Ishikawa (cell line): ENCODE results near the gene MIOS.

Source experiments
- CEBPB ChIP-seq: IDR thresholded peaks from 2 replicates; pipeline ENCODE4 v1.6.1; 2012
- CREB1 ChIP-seq: IDR thresholded peaks from 2 replicates; pipeline ENCODE4 v1.6.1; 2012; ENCODE audit warnings: low read depth
- EGR1 ChIP-seq: IDR thresholded peaks from 2 replicates; pipeline ENCODE4 v1.6.1; 2012
- EP300 ChIP-seq: IDR thresholded peaks from 2 replicates; pipeline ENCODE4 v1.6.1; 2012; ENCODE audit warnings: borderline replicate concordance
- FOXM1 ChIP-seq: IDR thresholded peaks from 2 replicates; pipeline ENCODE4 v1.6.1; 2012; ENCODE audit warnings: low read depth, borderline replicate concordance
- NFIC ChIP-seq: IDR thresholded peaks from 2 replicates; pipeline ENCODE4 v1.6.1; 2012
- RAD21 ChIP-seq: IDR thresholded peaks from 2 replicates; pipeline ENCODE4 v1.6.1; 2012; ENCODE audit warnings: low read depth
- TAF1 ChIP-seq: IDR thresholded peaks from 2 replicates; pipeline ENCODE4 v1.6.1; 2012; ENCODE audit warnings: low read depth, mild to moderate bottlenecking
- TCF12 ChIP-seq: IDR thresholded peaks from 2 replicates; pipeline ENCODE4 v1.6.1; 2012; ENCODE audit warnings: low read depth
- TEAD4 ChIP-seq: IDR thresholded peaks from 2 replicates; pipeline ENCODE4 v1.6.1; 2012
- YY1 ChIP-seq: IDR thresholded peaks from 2 replicates; pipeline ENCODE4 v1.6.1; 2012; ENCODE audit warnings: low read depth
- ZBTB7A ChIP-seq: IDR thresholded peaks from 2 replicates; pipeline ENCODE4 v1.6.1; 2012; ENCODE audit warnings: low read depth
- TF ChIP-seq, protein P1 (sequence below): IDR thresholded peaks from 2 replicates; pipeline ENCODE4 v1.6.1; 2012
- TF ChIP-seq, protein P2 (sequence below): IDR thresholded peaks from 2 replicates; pipeline ENCODE4 v1.6.1; 2012; ENCODE audit warnings: low read depth, mild to moderate bottlenecking
- TF ChIP-seq, protein P3 (sequence below): IDR thresholded peaks from 2 replicates; pipeline ENCODE4 v1.6.1; 2012

The MIOS gene

DNA sequence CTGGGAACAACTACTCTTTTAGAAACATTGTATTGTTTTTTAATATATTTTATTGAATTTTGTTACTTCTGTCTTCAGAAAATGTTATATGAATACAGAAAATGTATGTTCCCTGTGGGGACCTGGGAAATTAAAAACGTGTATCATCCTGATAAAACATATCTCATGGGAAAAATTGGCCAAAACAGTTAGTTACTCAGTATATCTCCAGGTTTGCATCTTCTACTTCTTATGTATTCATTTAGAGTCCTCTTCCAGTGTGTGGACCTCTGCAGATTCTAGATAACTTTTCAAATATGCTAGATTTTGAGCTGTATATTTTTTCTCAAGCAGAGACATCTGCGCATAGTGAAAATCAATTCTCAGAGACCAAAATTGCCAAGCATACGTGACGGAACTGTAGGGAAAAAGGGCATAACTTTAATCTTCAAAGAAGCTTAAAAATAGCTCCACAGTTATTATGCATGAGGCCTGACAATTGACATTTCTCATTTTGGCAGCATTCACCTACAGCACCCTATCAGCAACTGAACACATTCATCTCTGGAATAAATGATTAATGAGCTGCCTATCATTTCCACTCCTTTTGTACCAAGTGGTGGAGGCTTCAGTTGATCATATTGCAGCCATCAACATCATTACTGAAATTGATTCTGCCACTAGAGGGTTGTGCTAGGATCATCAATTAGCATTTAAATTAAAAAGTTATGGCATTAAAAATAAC is 47.5 kb downstream of the MIOS start:
- no peak for TF ChIP-seq TAF1
- TF ChIP-seq EGR1 = no peak
- TF ChIP-seq, protein P1, sequence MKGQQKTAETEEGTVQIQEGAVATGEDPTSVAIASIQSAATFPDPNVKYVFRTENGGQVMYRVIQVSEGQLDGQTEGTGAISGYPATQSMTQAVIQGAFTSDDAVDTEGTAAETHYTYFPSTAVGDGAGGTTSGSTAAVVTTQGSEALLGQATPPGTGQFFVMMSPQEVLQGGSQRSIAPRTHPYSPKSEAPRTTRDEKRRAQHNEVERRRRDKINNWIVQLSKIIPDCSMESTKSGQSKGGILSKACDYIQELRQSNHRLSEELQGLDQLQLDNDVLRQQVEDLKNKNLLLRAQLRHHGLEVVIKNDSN = no peak
- TF ChIP-seq RAD21 = no peak
- TF ChIP-seq CEBPB = no peak
- no peak for TF ChIP-seq YY1

DNA sequence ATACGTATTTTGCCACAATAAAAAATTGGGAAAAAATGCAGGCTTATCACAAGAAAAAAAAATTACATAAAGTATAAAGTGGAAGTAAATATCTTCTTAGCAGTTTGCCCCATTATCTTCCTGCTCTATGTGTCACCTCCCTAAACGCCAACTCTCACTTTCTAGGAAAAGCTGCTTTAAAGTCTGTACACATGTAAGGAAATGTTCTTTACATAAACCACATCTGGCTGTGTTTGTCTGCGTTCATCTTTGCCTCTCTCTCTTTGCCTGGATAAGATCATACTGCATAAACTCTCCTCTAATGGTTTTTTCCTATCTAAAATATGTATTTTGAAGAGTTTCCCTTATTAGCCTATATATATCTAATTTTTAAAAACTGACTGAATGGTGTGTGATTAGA is 50.9 kb downstream of the MIOS start:
- TF ChIP-seq TEAD4 (no peak), EGR1 (no peak)
- TF ChIP-seq, protein P2, sequence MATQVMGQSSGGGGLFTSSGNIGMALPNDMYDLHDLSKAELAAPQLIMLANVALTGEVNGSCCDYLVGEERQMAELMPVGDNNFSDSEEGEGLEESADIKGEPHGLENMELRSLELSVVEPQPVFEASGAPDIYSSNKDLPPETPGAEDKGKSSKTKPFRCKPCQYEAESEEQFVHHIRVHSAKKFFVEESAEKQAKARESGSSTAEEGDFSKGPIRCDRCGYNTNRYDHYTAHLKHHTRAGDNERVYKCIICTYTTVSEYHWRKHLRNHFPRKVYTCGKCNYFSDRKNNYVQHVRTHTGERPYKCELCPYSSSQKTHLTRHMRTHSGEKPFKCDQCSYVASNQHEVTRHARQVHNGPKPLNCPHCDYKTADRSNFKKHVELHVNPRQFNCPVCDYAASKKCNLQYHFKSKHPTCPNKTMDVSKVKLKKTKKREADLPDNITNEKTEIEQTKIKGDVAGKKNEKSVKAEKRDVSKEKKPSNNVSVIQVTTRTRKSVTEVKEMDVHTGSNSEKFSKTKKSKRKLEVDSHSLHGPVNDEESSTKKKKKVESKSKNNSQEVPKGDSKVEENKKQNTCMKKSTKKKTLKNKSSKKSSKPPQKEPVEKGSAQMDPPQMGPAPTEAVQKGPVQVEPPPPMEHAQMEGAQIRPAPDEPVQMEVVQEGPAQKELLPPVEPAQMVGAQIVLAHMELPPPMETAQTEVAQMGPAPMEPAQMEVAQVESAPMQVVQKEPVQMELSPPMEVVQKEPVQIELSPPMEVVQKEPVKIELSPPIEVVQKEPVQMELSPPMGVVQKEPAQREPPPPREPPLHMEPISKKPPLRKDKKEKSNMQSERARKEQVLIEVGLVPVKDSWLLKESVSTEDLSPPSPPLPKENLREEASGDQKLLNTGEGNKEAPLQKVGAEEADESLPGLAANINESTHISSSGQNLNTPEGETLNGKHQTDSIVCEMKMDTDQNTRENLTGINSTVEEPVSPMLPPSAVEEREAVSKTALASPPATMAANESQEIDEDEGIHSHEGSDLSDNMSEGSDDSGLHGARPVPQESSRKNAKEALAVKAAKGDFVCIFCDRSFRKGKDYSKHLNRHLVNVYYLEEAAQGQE = no peak

DNA sequence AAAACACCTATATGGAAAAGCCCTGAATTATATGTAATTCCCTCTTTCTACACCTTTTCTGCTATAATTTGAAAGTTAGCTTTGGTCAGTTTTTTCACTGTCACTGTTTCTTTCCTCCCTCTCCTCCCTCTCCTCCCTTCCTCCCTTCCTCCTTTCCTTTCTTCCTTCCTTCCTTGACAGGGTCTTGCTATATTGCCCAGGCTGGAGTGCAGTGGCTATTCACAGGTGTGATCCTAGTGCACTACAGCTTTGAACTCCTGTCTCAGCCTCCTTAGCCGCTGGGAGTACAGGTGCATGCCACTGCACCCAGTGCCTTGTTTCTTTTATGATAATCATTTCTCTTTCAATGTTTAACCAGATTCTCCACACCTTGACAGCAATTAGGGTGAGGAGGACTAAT is 51.7 kb downstream of the MIOS start:
- TF ChIP-seq RAD21 (no peak), EGR1 (no peak), CREB1 (no peak), TAF1 (no peak), EP300 (no peak), FOXM1 (no peak)
- TF ChIP-seq, protein P3, sequence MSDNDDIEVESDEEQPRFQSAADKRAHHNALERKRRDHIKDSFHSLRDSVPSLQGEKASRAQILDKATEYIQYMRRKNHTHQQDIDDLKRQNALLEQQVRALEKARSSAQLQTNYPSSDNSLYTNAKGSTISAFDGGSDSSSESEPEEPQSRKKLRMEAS = no peak
- TF ChIP-seq, protein P1 = no peak

DNA sequence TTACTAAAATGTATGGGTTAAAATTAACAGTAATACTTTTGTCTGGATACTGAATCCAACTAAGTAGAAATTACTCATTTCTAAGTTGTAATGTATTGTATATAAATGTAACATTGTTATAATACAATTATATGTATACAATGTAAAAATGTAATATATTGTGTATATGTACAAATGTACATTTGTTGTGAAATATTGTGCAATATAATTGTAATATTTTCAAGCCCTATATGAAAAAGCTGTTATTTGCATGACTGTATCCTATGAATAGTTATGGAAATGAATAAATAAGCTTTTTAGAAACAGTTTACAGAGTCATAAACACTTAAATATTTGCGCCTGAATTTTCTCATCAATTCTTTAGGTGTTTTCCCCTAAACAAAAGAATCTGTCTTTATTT is 53.6 kb downstream of the MIOS start:
- no peak for TF ChIP-seq EP300
- TF ChIP-seq TCF12 = no peak

DNA sequence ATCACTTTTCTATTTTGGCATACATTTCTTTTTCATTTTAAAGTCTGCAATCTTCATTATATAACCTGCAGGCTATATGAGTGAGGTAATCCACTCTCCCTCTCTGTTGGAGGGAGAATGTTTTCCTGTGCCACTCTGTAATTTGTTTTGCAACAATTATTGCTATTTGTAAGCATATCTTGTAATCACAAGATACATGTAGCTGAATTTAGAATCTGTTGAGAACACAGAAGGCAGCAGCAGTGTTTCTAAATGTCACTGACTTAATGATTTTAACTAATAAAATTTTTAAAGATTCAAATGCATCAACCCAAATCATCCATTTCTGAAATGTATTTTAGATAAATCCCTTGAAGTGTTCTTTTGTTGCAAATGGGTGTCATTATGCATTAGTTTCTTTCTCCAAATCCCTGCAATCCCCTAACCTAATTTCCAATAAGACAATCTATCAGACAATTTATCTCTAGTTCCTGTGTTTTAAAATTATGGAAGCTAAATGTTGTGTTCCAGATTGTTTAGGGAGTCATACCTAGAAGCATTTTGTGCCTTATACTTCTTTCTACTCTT is 54.0 kb downstream of the MIOS start:
- no peak for TF ChIP-seq TAF1
- TF ChIP-seq, protein P3 = no peak

DNA sequence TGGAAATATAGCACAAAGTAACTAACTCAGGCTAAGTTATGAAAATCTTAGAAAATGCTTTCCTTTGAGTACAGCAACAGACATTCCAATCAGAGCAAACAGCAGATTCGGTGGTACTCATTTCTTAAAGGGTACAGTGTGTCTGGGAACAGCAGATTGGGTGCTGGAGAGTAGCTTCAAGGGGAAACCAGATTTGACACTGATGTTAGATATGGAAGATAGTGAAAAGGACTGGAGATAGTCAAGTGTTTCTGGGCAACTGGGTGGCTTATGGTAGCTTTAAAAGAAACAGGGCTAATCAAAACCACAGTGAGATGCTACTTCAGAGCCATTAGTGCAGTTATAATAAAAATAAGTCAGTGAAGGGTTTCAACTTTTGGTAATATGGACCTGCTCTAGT is 61.8 kb downstream of the MIOS start:
- TF ChIP-seq CEBPB = no peak
- TF ChIP-seq, protein P3 = no peak
- TF ChIP-seq CREB1 = no peak
- TF ChIP-seq TAF1 = no peak
- TF ChIP-seq FOXM1 = no peak
- TF ChIP-seq, protein P2 = no peak
- TF ChIP-seq, protein P1 = no peak
- TF ChIP-seq EGR1 = no peak
- TF ChIP-seq YY1 = no peak
- TF ChIP-seq TCF12 = no peak
- TF ChIP-seq TEAD4 = no peak
- TF ChIP-seq ZBTB7A = no peak
- no peak for TF ChIP-seq EP300
- TF ChIP-seq NFIC = no peak
- TF ChIP-seq RAD21 = no peak
